ENCODE results near the gene NCCRP1.

NCCRP1 gene

DNA sequence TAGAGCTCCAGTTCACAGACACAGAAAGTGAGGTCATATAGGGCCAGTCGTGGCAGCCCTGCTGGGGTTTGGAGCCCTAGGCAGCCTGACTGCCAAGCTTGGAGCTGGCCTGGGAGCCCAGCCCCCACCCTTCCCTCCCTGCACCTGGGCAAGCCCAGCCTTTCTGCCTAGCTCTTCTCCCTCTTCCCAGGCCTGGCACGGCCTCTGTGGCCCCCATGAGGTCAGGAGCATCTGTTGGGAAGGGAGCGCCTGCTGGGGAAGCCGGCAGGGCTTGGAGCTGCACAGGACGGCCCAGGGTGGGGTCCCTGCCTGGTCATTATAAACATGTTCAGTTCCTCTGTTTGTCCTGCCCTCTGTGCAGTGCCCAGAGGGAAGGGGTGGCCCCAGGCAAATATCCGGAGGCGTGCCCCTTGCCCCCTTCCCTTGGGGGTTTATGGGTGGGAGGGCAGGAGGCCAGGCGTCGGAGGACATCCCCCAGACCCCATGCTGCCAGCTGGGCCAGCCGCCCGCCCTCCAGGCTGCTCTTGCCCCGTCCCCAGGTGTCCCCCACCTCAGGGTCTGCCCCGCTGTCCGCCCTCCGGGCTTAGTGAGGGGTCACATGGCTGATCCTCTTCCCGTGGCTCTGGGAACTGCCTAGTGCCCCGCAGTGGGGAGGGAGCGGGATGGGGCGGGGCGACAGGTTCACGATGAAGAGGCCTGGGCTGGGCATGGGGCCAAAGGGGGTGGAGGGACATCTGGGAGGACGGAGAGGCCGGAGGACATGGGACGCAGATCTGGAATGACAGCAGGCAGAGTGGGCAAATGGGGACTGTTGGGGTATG, 30.0 kb upstream of the NCCRP1 start:
- DNase-seq = peak; percentile 49 to 76

- no peak for DNase-seq
Measured at GRCh38 chr19:39167461-39168257, 29.1 kb upstream of the NCCRP1 start.

DNA sequence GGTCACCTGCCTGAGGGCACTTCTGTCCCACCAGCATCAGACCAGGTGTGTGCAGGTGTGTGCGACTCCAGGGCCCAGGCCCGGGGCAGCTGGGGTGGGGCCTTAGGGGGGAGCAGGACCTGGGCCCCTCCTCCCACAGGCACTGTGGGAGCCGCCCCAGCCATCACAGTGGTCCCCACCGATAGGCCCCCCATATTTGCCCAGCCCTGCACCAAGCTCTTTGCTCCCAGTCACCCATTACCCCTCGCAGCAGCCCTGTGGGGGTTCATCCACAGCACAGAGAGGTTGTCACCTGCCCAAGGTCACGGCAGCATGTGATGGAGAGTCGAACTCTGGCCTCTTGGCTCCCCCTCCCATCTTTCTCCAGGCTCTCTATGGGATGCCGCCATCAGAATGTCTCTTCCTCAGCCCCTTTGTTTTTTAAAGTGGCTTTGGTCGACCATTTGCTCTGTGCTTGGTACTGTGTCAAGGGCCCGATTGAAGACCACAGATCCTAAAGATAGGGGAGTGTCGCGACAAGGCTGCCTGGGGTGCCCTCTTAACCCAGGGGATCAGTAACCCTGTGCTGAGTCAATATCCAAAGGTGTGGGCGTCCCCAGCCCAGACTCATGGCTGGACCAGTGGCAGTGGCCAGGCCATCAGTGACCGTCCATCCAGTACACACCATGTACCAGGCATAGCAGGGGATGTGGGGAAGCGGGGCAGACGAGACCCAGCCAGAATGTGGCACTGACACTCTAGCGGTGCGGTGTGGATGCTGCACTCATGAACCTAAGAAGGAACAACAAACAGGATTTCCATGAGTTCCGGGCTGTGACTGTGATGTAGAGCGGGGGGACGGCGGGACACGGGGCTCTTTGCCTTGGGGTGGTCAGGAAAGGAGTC, 28.3 kb upstream of the NCCRP1 start:
- no peak for DNase-seq

DNA sequence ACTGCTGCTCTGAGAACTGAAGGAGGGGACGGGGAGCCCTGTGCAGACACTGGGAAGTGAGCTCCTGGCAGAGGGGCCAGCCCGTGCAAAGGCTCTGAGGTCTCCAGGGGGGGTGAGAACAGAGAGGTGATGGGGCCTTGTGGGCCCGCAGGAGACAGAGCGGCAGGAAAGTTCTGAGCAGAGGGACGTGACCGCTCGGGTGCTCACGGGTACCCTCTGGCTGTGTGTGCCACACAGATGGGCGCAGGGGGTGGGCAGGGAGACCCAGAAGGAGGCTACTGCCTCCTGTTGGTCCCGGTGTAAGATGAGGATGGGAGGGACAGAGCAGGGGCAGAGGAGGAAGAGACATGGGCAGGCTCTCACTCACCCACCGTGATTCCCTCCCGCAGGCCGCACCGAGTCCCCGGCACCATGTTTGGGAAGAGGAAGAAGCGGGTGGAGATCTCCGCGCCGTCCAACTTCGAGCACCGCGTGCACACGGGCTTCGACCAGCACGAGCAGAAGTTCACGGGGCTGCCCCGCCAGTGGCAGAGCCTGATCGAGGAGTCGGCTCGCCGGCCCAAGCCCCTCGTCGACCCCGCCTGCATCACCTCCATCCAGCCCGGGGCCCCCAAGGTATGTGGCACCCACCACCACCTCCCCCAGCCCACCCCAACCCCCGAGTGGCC, 27.5 kb upstream of the NCCRP1 start:
- DNase-seq = no peak

- no peak for DNase-seq
Measured at GRCh38 chr19:39170386-39171231, 26.2 kb upstream of the NCCRP1 start.

DNA sequence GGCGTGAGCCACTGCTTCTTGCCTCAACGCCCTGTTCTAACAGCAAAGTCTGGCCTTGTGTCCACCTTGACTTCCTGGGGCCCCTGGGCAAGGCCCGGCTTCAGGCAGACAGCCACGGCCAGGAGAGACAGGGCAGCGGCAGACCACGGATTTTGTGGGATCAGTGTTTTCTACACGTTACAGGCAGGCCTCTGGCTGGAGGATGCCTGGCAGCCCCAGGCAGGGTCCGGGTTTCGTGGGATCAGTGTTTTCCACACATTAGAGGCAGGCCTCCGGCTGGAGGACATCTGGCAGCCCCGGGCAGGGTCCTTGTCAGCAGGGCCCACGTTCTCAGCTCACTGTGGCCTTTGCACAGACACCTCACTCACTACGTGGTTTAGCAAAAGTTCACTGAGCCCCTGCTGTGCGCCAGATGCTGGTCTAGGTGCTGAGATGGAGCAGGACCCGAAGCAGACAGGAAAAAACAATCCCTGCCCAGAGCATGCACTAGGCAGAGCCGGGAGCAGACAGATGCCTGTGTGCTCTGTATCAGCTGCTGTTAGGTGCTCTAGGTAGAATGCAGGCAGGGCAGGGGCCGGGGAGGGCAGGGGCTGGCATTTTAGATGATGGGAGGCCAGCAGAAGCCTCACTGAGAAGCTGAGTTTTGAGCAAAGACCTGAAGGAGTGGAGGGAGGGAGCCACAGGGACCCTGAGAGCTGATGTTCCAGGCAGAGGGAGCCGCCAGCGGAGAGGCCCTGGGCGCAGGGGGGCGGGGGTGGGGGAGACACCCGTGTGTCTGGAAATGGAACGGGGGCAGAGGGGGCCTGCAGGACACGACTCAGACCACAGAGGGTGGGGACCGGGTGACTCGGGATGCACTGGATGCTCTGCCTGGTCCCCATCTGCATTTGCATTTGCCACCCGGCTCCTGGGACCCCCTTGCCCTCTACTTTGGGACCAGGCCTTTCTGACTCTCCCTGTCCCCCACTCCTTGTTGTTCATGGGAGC, 25.0 kb upstream of the NCCRP1 start:
- no peak for DNase-seq

DNA sequence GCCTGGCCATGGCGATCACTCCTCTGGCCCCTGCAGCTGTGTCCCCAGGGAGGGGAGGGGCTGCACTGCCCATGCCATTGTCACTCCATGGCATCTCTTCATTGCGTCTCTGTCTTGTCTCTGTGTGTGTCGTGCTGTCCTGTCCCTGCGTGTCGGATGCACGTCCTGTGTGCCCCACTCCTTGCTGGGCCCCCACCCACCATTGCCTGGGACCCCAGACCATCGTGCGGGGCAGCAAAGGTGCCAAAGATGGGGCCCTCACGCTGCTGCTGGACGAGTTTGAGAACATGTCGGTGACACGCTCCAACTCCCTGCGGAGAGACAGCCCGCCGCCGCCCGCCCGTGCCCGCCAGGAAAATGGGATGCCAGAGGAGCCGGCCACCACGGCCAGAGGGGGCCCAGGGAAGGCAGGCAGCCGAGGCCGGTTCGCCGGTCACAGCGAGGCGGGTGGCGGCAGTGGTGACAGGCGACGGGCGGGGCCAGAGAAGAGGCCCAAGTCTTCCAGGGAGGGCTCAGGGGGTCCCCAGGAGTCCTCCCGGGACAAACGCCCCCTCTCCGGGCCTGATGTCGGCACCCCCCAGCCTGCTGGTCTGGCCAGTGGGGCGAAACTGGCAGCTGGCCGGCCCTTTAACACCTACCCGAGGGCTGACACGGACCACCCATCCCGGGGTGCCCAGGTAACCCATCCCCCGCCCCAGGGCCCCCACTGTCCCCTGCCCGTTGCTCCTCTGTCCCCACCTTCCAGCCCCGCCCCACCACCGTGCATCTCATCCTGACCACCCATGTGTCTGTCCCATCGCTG, 23.9 kb upstream of the NCCRP1 start:
- no peak for DNase-seq

DNA sequence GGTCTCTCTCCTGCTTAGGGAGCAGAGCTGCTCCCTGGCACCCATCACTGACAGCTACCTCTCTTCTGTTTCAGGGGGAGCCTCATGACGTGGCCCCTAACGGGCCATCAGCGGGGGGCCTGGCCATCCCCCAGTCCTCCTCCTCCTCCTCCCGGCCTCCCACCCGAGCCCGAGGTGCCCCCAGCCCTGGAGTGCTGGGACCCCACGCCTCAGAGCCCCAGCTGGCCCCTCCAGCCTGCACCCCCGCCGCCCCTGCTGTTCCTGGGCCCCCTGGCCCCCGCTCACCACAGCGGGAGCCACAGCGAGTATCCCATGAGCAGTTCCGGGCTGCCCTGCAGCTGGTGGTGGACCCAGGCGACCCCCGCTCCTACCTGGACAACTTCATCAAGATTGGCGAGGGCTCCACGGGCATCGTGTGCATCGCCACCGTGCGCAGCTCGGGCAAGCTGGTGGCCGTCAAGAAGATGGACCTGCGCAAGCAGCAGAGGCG, 23.2 kb upstream of the NCCRP1 start:
- DNase-seq = no peak

- no peak for DNase-seq
Measured at GRCh38 chr19:39174142-39174541, 22.6 kb upstream of the NCCRP1 start.

GRCh38 chr19:39174558-39175544, 21.9 kb upstream of the NCCRP1 start:
- DNase-seq = no peak

DNA sequence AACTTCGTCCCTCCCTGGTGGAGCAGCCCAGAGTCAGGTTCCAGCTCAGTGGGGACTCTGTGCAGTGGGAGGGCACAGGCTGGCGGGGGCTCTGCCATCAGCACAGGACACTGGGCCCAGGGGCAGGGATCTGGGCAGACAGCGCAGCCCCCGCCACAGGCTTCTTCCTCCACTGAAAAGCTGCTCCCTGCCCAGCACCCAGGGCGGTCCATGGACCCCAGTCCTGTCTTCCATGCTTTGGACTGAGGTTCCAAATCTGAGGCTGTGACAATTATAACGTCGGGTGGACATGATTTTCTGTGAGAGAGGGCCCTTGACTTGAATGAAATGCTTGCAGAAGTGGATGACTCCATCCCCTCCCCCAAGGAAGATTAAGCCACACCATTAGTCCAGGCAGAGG, 21.2 kb upstream of the NCCRP1 start:
- DNase-seq = no peak

GRCh38 chr19:39177110-39177699, 19.6 kb upstream of the NCCRP1 start:
- DNase-seq = no peak

DNA sequence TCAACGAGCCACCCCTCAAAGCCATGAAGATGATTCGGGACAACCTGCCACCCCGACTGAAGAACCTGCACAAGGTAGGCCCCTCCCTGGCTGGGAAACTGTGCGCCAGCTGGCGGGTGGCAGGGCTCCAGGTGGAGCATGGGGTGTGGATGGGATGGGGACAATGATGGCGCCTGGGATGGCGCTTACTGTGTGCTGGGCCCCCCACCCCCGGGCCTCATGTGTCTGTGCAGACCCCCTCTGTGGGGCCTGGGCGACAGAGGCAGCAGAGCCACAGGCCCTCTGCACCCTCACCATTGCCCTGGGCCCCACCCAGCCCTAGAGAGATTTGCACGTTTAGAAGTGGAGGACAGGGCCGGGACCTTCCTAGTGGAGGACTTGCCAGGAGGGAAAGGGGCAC, 19.0 kb upstream of the NCCRP1 start:
- DNase-seq = no peak

DNA sequence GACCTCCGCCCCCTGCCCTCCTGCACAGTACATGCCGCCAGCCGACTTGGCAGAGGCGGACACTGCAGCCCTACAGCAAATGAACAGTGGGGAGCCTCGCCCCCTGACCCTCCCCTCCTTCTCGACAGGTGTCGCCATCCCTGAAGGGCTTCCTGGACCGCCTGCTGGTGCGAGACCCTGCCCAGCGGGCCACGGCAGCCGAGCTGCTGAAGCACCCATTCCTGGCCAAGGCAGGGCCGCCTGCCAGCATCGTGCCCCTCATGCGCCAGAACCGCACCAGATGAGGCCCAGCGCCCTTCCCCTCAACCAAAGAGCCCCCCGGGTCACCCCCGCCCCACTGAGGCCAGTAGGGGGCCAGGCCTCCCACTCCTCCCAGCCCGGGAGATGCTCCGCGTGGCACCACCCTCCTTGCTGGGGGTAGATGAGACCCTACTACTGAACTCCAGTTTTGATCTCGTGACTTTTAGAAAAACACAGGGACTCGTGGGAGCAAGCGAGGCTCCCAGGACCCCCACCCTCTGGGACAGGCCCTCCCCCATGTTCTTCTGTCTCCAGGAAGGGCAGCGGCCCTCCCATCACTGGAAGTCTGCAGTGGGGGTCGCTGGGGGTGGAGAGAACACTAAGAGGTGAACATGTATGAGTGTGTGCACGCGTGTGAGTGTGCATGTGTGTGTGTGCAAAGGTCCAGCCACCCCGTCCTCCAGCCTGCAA, 18.3 kb upstream of the NCCRP1 start:
- DNase-seq = no peak

DNA sequence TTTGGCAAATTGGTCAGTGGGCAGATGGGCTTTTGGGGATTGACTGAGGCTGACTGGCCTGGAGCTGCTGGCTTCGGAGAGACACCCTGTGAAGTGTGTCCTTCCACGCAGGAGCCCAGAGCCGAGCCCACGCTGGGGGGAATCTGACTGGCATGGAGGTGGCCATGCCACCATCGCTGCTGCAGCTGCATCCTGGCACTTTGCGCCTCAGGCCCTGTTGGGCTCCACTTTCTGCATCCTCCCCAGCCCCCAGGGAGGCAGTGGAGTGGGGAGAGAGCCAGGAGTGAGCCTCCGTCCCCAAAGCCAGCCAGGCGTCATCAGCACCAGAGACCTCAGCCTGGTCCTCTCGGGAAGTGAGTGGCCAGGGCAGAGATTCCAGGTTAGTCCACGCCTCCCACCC, 17.0 kb upstream of the NCCRP1 start:
- DNase-seq = no peak

- no peak for DNase-seq
Measured at GRCh38 chr19:39180749-39181148, 16.0 kb upstream of the NCCRP1 start.

All from SHP77 (cell line).